ENCODE data around the gene NTN3. TPM values are rescaled to one million over a fixed set of nuclear protein-coding genes. Genes with fewer than 3 reads are reported as not detected.
"Not testable (repeated sequence)": the region's sequence is repeated elsewhere in the genome, so short reads cannot be mapped to it uniquely, and the experiment has no call there.

The NTN3 gene
- total and polyA plus RNA-seq, 2 experiments from 2014 or later = 2.4 to 4.8 TPM

DNA sequence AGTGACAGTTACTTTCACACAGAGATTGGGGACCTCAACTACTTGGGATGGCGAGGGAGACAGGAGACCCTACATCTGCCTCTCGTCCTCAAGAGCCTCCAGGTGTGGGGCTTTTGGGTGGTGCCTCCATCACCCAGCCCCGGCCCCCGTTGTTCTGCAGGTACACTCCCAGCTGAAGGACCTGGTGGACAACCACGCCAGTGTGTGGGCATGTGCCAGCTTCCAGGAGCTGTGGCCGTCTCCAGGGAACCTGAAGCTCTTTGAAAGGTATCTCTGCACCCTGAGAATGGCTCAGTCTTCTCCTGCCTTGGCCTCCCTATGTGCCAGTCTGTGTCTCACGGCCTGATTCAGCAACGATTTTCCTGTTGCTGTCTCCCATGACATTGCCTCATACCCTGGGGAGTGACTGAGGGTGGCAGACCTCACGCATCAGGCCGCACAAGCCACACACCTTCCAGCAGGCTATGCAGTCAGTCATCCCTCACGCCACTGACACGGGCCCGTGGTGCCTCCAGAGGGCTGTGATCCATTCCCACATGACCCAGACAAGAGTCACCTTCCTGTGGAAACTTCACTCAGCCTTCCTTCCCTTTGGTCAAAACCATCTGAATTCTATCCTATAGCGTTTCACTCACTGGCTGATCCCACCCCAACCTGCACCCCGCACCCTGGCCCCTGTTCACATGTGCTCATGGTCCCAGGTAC, 38.1 kb upstream of the NTN3 start:
- peaks cover 11% of the 10 kb centered on the region for H3K4me1 ChIP-seq (ENCODE audit: insufficient read depth)
- no peak overlapping the region for H3K27ac ChIP-seq
- H3K79me2 ChIP-seq = peaks cover 24% of the 10 kb centered on the region
- no peak overlapping the region for H3K4me2 ChIP-seq
- no peak overlapping the region for H3K4me3 ChIP-seq
- TF ChIP-seq, protein P1, sequence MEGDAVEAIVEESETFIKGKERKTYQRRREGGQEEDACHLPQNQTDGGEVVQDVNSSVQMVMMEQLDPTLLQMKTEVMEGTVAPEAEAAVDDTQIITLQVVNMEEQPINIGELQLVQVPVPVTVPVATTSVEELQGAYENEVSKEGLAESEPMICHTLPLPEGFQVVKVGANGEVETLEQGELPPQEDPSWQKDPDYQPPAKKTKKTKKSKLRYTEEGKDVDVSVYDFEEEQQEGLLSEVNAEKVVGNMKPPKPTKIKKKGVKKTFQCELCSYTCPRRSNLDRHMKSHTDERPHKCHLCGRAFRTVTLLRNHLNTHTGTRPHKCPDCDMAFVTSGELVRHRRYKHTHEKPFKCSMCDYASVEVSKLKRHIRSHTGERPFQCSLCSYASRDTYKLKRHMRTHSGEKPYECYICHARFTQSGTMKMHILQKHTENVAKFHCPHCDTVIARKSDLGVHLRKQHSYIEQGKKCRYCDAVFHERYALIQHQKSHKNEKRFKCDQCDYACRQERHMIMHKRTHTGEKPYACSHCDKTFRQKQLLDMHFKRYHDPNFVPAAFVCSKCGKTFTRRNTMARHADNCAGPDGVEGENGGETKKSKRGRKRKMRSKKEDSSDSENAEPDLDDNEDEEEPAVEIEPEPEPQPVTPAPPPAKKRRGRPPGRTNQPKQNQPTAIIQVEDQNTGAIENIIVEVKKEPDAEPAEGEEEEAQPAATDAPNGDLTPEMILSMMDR (IDR thresholded peaks at IDR 0.05; ENCODE audit: poor library complexity) = no peak
- TF ChIP-seq EZH2phosphoT487 (IDR thresholded peaks at IDR 0.05; ENCODE audit: low read depth, severe bottlenecking, unreplicated experiment) (no peak), EZH2 (IDR thresholded peaks at IDR 0.05; ENCODE audit: borderline replicate concordance) (no peak)
- H2AFZ ChIP-seq = no peak overlapping the region
- H3K27me3 ChIP-seq = no peaks in the 10 kb centered on the region
- H3K9me3 ChIP-seq (ENCODE audit: low read depth) = no peaks in the 10 kb centered on the region
- no peaks in the 10 kb centered on the region for H3K9me2 ChIP-seq (replicated peaks; ENCODE audit: insufficient read depth)
- DNase-seq (ENCODE audit: low spot score) = no peak
- no peaks in the 10 kb centered on the region for H3K36me3 ChIP-seq (replicated peaks; ENCODE audit: insufficient read depth, low read depth)
- WGBS (ENCODE audit: low lambda C conversion rate, missing lambda C conversion rate) = 97% methylated on average over 15 of the region's 15 CpGs
- H4K20me1 ChIP-seq (ENCODE audit: insufficient read depth, poor library complexity, severe bottlenecking) = no peaks in the 10 kb centered on the region

DNA sequence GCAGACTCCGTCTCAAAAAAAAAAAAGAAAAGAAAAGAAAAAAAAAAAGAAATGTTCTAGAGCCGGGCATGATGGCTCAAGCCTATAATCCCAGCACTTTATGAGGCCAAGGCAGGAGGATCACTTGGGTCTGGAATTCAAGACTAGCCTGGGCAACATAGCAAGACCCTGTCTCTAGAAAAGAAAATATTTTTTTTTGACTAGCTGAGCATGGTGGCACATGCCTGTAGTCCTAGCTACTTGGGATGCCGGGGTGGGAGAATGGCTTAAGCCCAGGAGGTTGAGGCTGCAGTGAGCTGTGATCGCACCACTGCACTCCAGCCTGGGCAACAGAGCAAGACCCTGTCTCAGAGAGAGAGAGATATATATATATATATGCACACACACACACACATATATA, 35.9 kb upstream of the NTN3 start:
- not testable (repeated sequence) for H4K20me1 ChIP-seq (ENCODE audit: insufficient read depth, poor library complexity, severe bottlenecking); H3K9me3 ChIP-seq (ENCODE audit: low read depth); H2AFZ ChIP-seq; H3K27ac ChIP-seq; H3K4me2 ChIP-seq; H3K27me3 ChIP-seq; H3K36me3 ChIP-seq (replicated peaks; ENCODE audit: insufficient read depth, low read depth); DNase-seq (ENCODE audit: low spot score); H3K9me2 ChIP-seq (replicated peaks; ENCODE audit: insufficient read depth); H3K4me3 ChIP-seq; H3K4me1 ChIP-seq (ENCODE audit: insufficient read depth)
- 100% methylated on average over 3 of the region's 4 CpGs for WGBS (ENCODE audit: low lambda C conversion rate, missing lambda C conversion rate)
- H3K79me2 ChIP-seq = peaks cover 20% of the 10 kb centered on the region

DNA sequence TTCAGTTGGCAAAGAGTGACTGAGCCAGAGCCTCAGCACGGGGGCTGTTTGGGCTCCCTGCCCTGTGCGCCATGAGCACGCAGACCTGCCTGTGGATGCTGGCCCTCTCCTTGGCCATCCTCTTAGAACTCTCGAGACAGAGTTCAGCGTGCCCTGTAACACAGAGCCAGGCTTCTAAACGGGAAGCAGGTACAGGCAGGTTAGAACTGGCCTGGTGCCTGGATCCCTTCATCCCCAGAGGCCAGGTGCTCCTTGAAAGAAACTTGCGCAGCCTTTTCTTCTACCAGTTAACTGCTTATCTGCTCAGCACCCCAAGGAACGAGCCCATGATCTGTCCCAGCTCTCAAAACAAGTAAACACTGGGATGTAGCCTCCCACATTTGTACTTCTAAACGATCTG, 35.0 kb upstream of the NTN3 start:
- TF ChIP-seq EZH2phosphoT487 (IDR thresholded peaks at IDR 0.05; ENCODE audit: low read depth, severe bottlenecking, unreplicated experiment) (no peak), EZH2 (IDR thresholded peaks at IDR 0.05; ENCODE audit: borderline replicate concordance) (no peak)
- TF ChIP-seq, protein P1 (IDR thresholded peaks at IDR 0.05; ENCODE audit: poor library complexity) = no peak
- Histone ChIP-seq H3K9me2 (replicated peaks; ENCODE audit: insufficient read depth) (no peaks in the 10 kb centered on the region), H3K27me3 (no peaks in the 10 kb centered on the region), H3K79me2 (peaks cover 12% of the 10 kb centered on the region), H3K4me2 (no peak overlapping the region), H3K4me1 (ENCODE audit: insufficient read depth) (no peaks in the 10 kb centered on the region), H3K4me3 (no peak overlapping the region), H3K27ac (no peak overlapping the region), H3K9me3 (ENCODE audit: low read depth) (no peaks in the 10 kb centered on the region), H2AFZ (no peak overlapping the region), H4K20me1 (ENCODE audit: insufficient read depth, poor library complexity, severe bottlenecking) (no peaks in the 10 kb centered on the region), H3K36me3 (replicated peaks; ENCODE audit: insufficient read depth, low read depth) (no peaks in the 10 kb centered on the region)
- DNase-seq (ENCODE audit: low spot score) = no peak
- 95% methylated on average over 9 of the region's 9 CpGs for WGBS (ENCODE audit: low lambda C conversion rate, missing lambda C conversion rate)

DNA sequence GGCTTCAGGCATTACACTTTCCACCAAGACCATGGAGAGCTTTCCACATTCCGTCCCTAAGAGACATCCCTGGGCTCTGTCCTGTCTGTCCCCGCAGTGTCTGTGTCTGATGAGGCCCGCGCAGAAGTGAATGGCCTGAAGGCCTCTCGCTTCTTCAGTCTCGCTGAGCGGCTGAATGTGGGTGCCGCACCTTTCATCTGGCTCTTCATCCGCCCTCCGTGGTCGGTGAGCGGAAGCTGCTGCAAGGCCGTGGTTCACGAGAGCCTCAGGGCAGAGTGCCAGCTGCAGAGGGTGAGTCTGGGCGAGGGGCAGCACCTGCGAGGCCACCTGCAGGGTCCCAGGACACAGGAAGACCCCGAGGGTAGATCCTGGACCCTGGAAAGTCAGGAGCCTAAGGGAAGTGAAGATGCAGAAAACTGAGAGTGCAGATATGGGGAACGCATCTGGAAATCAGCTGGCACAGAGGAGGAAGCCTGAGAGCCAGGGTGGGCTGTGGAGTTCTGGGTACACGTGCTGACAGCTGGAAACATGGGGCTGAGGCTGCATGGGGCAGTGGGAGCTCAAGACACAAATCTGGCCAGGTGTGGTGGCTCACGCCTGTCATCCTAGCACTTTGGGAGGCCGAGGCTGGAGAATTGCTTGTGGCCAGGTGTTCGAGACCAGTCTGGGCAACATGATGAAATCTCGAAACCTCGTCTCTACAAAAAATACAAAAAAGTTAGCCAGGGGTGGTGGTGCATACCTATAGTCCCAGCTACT, 33.9 kb upstream of the NTN3 start:
- H3K27me3 ChIP-seq = no peaks in the 10 kb centered on the region
- no peaks in the 10 kb centered on the region for H3K9me3 ChIP-seq (ENCODE audit: low read depth)
- H2AFZ ChIP-seq = no peak overlapping the region
- H3K36me3 ChIP-seq (replicated peaks; ENCODE audit: insufficient read depth, low read depth) = no peaks in the 10 kb centered on the region
- no peaks in the 10 kb centered on the region for H3K4me1 ChIP-seq (ENCODE audit: insufficient read depth)
- H4K20me1 ChIP-seq (ENCODE audit: insufficient read depth, poor library complexity, severe bottlenecking) = no peaks in the 10 kb centered on the region
- no peak for DNase-seq (ENCODE audit: low spot score)
- no peak overlapping the region for H3K4me2 ChIP-seq
- 97% methylated on average over 24 of the region's 24 CpGs for WGBS (ENCODE audit: low lambda C conversion rate, missing lambda C conversion rate)
- no peak overlapping the region for H3K4me3 ChIP-seq
- H3K27ac ChIP-seq = no peak overlapping the region
- TF ChIP-seq EZH2phosphoT487 (IDR thresholded peaks at IDR 0.05; ENCODE audit: low read depth, severe bottlenecking, unreplicated experiment) (no peak), EZH2 (IDR thresholded peaks at IDR 0.05; ENCODE audit: borderline replicate concordance) (no peak)
- peaks cover 2% of the 10 kb centered on the region for H3K79me2 ChIP-seq
- no peaks in the 10 kb centered on the region for H3K9me2 ChIP-seq (replicated peaks; ENCODE audit: insufficient read depth)

All from hepatocyte (in vitro differentiated cells).